ENCODE measurements around the gene MYL11.
A peak's percentile ranks its signal among the peaks of the same experiment; 100 is the strongest.

MYL11 gene

DNA sequence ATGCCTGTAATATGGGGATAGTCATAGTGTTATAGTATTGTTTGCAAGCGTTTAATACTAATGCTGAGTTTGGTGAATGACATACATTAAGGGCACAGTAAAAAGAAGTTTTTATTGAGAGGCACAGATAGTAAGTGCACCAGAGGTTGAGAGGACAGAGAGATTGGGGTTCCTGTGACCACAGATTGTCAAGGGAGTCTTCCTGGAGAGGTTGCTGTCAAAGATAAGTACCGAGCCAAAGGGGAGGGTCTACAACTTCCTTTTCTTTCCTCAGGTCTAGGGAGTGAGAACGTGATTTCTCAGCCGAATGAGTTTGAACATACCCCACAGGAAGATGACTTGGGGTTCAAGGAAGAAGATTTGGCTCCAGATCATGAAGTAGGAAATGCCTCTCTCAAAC lies 22.5 kb downstream of the MYL11 start:
- H3K27ac ChIP-seq = no peak overlapping the region; the same call in 1 of the 2 replicates
- TF ChIP-seq, protein P1, sequence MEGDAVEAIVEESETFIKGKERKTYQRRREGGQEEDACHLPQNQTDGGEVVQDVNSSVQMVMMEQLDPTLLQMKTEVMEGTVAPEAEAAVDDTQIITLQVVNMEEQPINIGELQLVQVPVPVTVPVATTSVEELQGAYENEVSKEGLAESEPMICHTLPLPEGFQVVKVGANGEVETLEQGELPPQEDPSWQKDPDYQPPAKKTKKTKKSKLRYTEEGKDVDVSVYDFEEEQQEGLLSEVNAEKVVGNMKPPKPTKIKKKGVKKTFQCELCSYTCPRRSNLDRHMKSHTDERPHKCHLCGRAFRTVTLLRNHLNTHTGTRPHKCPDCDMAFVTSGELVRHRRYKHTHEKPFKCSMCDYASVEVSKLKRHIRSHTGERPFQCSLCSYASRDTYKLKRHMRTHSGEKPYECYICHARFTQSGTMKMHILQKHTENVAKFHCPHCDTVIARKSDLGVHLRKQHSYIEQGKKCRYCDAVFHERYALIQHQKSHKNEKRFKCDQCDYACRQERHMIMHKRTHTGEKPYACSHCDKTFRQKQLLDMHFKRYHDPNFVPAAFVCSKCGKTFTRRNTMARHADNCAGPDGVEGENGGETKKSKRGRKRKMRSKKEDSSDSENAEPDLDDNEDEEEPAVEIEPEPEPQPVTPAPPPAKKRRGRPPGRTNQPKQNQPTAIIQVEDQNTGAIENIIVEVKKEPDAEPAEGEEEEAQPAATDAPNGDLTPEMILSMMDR (conservative IDR thresholded peaks at IDR 0.05) = no peak
- TF ChIP-seq ZFX (IDR thresholded peaks at IDR 0.05) = no peak

DNA sequence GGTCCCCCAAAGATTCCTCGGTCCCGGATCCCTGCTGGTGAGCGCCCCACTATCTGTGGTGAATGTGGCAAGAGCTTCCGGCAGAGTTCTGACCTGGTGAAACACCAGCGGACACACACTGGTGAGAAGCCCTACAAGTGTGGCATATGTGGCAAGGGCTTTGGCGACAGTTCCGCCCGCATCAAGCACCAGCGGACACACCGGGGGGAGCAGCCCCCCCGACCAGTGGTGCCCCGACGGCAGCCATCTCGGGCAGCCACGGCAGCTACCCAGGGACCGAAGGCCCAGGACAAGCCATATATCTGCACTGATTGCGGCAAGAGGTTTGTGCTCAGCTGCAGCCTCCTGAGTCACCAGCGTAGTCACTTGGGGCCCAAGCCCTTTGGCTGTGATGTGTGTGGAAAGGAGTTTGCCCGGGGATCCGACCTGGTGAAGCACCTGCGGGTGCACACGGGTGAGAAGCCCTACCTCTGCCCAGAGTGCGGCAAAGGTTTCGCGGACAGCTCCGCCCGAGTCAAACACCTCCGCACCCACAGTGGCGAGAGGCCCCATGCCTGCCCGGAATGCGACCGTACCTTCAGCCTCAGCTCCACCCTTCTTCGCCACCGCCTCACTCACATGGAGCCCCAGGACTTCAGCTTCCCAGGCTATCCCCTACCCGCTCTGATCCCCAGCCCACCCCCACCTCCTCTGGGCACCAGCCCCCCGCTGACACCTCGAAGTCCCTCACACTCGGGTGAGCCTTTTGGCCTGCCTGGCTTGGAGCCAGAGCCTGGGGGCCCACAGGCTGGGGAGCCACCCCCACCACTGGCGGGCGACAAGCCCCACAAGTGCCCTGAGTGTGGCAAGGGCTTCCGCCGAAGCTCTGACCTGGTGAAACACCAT lies 23.4 kb downstream of the MYL11 start:
- H3K27ac ChIP-seq = no peak overlapping the region

DNA sequence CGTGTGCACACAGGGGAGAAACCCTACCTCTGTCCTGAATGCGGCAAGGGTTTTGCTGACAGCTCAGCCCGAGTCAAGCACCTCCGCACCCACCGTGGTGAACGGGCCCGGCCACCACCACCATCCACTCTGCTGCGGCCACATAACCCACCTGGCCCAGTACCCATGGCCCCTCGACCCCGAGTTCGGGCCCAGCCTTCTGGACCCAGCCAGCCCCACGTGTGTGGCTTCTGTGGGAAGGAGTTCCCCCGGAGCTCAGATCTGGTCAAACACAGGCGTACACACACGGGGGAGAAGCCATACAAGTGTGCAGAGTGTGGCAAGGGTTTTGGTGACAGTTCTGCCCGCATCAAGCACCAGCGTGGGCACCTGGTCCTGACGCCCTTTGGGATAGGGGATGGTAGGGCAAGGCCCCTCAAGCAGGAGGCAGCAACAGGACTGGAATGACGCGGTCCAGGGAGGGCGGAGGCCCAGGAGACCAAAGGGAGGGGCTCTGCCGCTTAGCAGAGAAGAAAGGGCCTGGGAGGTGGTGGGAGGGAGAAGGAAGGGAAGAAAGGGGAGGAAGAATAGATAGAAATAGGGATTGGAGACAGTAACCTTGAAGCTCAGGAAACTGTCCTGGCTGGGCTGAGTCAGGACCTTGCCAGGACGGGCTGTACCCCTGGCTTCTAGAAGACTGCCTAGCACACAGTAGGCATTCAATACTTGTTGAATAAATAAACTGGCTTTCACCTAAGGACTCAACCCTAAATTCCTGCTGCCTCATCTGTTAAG lies 24.2 kb downstream of the MYL11 start:
- H3K27ac ChIP-seq = no peak overlapping the region

More for the DNA sequence above, 23.4 kb downstream of the MYL11 start:
- TF ChIP-seq, protein P1 (conservative IDR thresholded peaks at IDR 0.05) = no peak
- TF ChIP-seq ZFX (IDR thresholded peaks at IDR 0.05) = no peak

DNA sequence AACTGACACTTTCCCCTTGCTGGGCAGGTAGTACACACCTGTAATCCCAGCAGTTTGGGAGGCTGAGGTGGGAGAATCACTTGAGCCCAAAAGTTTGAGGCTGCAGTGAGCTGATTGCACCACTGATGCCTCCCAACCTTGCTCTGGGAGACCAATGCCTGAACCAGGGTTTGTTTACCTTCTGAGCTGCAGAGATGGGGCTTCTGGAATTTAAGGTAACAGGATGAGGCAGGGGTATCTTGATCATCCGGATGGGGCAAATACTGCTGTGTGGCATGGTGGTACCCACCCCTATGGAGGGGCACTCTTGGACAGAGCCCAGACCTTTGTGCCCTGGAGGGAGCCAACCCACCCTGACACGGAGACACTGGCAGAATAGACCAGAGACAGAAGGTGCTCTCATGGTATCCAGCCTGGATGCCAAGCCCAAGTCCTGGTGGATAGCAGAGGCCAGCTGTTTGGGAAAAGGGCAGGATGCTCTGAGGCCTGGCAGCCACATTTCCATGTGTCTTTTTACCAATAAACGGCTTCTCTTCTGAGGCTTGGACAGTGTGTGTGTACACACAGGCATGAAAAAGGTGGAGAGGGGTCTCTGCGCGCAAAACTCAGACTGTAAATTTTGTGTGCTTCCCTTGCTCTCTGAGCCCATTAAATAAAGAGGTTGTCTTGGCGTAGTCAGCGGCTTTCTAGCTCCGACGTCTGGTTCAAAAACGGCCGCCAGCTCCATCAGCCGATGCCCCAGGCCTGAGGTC lies 25.0 kb downstream of the MYL11 start:
- no peak for TF ChIP-seq ZFX (IDR thresholded peaks at IDR 0.05)
- TF ChIP-seq, protein P1 (conservative IDR thresholded peaks at IDR 0.05) = no peak
- H3K27ac ChIP-seq = no peak overlapping the region

More for the DNA sequence above, 24.2 kb downstream of the MYL11 start:
- TF ChIP-seq, protein P1 (conservative IDR thresholded peaks at IDR 0.05) = no peak
- no peak for TF ChIP-seq ZFX (IDR thresholded peaks at IDR 0.05)

DNA sequence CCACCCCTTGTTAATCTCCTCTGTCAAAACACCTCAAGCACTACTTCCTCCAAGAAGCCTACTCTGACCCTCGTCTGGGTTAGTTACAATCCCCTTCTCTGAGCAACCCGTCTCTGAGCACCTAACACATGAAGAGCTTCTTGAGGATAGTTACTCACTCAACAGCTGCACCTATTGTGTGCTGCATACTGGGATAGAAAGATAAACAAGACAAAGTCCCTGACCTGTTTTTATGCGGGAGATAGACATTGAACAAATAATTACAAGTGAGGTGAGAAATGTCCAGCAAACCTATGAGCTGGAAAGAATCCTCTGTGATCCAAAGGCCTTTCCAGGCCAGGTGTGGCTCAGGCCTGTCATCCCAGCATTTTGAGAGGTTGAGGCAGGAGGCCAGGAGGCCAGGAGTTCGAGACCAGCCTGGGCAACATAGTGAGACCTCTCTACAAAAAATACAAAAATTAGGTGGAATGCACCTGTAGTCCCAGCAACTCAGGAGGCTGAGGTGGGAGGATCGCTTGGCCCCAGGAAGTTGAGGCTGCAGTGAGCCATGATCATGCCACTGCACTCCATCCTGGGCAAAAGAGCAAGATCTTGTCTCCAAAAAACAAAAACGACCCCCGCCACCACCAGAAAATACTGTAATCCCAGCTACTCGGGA lies 27.3 kb downstream of the MYL11 start:
- TF ChIP-seq, protein P1 (conservative IDR thresholded peaks at IDR 0.05) = no peak
- TF ChIP-seq ZFX (IDR thresholded peaks at IDR 0.05) = no peak
- H3K27ac ChIP-seq = no peak overlapping the region

DNA sequence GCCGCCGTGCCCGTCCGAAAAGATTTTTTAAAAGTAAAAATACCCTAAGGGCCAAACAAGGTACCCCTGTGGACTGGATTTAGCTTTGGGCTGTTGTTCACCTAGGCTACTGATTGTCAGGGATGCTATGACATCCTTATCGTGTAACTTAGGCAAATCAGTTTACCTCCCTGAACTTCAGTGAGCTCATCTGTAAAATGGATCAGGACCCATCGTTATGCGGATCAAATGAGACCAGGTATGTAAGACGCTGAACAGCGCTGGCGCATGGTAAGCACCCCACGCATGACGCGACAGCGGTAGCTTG lies 32.1 kb downstream of the MYL11 start:
- peak overlapping the region; percentile 74 for H3K27ac ChIP-seq
- no peak for TF ChIP-seq ZFX (IDR thresholded peaks at IDR 0.05)

DNA sequence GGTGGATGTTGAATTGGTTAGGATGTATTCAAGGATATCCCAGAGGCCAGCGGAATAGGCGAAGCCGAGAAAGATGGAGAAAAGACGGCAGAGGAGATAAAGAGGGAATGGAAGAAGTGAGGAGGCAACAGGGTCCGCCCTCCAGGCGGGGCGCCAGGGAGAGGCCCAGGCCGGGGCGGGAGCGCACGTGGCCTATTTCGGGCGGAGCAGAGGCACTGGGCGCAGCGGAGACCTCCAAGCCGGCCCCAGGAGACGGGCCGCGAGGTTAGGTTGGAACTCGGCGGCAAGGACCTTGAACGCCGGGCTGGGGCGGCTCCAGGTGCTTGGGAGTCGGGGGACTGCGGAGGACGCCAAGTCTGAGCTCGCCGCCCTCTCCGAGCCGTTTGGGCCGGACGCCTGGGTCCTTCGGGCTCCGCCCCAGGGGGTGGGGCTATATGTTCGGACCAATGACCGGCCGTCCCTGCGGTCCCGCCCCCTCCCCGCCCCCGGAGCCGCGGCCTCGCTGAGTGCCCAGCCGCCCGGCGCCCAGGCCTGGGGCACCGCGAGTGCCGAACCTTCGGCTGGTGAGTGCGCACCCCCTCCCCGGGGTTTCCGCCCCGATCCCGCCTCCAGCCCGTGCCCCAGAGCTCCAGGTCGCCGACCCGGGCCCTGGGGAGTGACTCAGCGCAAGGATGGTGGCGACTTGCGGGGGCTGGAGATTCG lies 32.7 kb downstream of the MYL11 start, which contains the start of gene ZNF771:
Gene ZNF771 (plus strand): TSS at position 505 of the 702 bp plus-strand sequence. CDS start 448 bp downstream, outside the sequence.
- H3K27ac ChIP-seq = peak within 1 kb of the TSS; percentile 74
- TF ChIP-seq ZFX (IDR thresholded peaks at IDR 0.05) = peak; percentile 76
- TF ChIP-seq, protein P1 (conservative IDR thresholded peaks at IDR 0.05) = no peak

All from C4-2B (cell line).